GM19238 (cell line): Measurements from ENCODE around the gene PGK1.
"Not testable (repeated sequence)": the region's sequence is repeated elsewhere in the genome, so short reads cannot be mapped to it uniquely, and the experiment has no call there.

Source experiments
- DNase-seq: peaks from one replicate; pipeline ENCODE4 v3.0.0; 2011; ENCODE audit warnings: low spot score; ENCODE audit not compliant: insufficient read length

PGK1 gene

DNA sequence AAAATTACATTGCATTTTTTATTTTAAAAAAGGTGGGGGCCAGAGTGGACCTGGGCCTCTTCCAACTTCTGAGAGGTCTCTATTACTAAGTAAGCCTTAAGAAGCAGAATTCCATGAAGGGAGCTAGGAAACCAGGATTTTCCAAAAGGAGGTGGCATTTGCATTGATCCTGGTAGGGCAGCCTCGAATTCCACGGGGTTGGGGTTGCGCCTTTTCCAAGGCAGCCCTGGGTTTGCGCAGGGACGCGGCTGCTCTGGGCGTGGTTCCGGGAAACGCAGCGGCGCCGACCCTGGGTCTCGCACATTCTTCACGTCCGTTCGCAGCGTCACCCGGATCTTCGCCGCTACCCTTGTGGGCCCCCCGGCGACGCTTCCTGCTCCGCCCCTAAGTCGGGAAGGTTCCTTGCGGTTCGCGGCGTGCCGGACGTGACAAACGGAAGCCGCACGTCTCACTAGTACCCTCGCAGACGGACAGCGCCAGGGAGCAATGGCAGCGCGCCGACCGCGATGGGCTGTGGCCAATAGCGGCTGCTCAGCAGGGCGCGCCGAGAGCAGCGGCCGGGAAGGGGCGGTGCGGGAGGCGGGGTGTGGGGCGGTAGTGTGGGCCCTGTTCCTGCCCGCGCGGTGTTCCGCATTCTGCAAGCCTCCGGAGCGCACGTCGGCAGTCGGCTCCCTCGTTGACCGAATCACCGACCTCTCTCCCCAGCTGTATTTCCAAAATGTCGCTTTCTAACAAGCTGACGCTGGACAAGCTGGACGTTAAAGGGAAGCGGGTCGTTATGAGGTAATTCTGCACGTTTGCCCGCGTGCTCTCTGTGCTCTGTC lies at the start of gene PGK1:
Gene PGK1 (plus strand): TSS at position 626 of the 824 bp plus-strand sequence. CDS start 93 bp downstream, at position 719.
- peak; percentile 75 for DNase-seq

GRCh38 chrX:78063687-78064086 lies 40.4 kb upstream of the PGK1 start:
- no peak for DNase-seq

DNA sequence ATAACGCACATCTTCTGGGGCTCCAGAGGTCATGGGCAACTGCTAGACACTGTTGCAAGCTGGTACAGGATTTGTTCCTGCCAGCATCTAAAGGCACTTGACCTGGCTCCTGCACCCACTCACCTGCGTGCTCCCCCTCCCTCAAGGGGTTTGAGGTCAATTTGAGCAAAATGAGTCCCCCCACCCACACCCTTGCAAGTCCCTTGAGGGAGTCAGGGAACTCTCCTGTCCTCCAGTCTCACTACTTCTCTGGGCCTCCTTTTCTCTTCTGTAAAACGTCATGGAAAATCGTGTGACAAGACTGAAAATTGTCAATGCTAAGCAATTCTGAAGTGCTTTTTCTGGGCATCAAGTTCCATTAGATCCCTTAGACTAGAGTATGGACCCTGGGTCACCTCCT lies 39.9 kb upstream of the PGK1 start:
- no peak for DNase-seq

- DNase-seq = not testable (repeated sequence)
Measured at GRCh38 chrX:78064698-78065601, 39.1 kb upstream of the PGK1 start.

GRCh38 chrX:78066110-78066509 lies 37.9 kb upstream of the PGK1 start:
- no peak for DNase-seq

DNA sequence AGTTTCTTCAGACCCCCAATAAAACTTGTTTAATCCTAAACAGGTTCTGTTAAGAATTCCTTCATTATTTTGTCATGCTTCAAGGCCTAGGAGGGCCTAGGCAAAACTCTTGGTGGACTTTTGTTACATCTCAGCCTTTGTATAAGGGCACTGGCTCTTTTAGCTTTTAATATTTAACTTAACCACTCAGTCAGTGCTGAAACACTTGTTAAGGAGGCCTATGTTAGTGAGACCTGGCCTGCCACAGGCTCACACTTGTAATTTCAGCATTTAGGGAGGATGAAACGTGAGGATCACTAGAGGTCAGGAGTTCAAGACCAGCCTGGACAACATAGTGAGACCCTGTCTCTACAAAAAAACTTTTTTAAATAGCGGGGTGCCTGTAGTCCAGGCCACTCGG lies 32.7 kb upstream of the PGK1 start:
- no peak for DNase-seq

- not testable (repeated sequence) for DNase-seq
Measured at GRCh38 chrX:78073147-78074077, 30.6 kb upstream of the PGK1 start.

GRCh38 chrX:78074088-78074487 lies 30.0 kb upstream of the PGK1 start:
- DNase-seq = no peak

DNA sequence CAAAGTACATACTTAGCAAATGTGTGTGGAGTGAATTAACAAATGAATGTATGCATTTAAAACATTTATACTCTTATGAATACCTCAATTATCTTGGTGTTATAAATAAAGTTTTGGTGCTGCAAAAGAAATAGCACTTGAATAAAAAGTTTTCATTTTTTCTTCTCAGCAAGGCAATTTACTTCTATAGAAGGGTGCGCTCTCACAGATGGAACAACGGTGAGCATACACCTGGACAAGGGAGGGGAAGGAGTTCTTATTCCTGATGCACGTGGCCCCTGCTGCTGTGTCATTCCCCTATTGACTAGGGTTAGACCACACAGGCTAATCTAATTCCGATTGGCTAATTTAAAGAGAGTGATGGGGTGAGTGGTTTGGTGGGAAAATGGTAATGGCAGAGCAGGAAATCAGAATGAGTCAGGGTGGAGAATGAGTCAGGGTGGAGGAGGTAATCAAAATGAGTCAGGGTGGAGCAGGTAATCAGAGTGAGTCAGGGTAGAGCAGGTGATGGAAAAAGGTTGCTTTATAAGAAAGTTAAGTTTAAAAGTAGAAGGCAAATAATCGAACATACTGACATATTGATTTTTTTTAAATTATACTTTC lies 28.2 kb upstream of the PGK1 start:
- no peak for DNase-seq

- not testable (repeated sequence) for DNase-seq
Measured at GRCh38 chrX:78081413-78081812, 22.6 kb upstream of the PGK1 start.

GRCh38 chrX:78092296-78092695 lies 11.8 kb upstream of the PGK1 start:
- DNase-seq = no peak

DNA sequence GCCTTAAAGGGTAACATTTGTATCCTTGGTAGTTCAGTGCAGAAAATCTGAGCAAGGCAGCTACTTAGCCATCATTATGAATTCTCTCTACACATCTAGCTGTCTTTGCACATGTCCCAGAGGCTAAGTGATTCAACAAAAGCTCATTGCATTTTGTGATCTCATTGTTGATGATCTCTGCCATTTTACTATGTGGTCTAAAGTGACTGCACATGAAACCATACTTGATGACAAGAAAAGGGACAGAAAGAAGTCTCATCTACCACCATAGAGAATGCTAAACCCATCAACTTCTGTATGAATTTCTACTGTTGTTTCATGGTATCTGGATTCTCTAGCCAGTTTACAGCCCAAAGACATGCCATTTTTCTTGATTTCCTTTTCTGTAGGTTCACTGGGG lies 5.9 kb upstream of the PGK1 start:
- no peak for DNase-seq

DNA sequence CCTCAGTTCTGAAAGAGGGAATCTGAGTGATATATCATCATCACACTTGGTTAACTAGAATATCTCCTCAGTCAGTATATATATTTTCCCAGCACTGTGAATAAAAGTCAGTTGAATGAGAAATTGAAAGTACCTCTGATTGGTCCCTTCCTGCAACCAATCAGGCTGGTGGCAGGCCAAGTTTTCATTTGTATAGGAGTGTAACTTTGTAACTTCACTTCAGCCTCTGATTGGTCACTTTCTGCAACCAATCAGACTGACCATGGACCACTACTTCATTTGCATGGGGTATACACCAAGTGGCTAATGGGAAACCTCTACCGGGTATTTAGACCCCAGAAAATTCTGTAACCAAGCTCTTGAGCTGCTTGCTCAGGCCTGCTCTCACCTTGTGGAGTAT lies 2.0 kb upstream of the PGK1 start:
- DNase-seq = no peak

GRCh38 chrX:78103001-78103622 lies 936 bp upstream of the PGK1 start:
- no peak for DNase-seq

DNA sequence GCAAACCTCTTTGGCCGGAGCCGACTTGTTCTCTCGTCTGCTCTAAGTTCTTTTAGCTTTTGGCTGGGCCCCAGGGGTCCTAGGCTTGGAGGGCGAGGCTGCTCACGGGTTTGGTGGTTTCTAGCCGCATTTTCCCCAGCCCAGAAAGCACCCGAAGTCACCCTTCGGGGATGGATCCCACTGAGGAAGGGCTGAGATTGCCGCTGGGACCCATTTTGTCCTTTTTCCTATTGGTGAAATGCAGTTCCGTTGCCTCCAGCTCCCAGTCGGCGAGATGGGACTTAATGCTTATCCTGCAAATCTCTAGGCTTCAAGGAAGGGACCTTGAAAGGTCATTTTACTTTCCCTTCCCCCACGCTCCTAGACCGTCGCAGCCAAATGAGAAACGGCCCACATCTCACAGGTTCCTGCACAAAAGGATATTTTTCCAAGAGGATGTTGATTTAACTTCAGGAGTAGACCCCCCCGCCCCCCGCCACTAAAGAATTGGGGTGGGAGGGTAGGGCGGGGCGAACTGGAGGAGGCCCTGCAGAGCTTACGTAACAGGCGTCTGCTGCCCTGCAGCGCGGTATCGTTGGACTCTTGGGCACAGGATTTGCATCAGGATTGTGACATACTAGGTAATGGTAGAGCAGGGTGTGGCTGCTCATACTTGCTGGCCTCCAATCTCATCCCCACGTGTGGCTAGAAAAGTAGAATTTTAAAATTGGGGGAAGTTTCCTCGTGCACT lies 564 bp downstream of the PGK1 start:
- no peak for DNase-seq

GRCh38 chrX:78105944-78106650 lies 2.0 kb downstream of the PGK1 start:
- DNase-seq = no peak

DNA sequence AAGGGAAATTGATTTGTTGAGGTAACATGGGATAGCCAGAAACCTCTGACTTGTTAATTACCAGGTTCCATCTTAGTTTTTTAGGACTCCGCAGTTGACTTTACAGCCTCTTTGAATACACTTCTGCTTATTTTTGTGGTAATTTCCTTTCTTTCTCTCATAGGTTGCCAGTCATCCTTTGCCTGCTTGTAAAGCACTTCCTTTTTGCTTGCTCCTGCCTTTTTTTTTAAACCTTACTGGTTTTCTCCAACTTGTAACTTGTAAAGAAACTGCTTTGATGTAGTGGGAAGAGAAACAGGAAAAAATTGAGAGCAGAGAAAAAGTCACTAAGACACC lies 2.6 kb downstream of the PGK1 start:
- no peak for DNase-seq

DNA sequence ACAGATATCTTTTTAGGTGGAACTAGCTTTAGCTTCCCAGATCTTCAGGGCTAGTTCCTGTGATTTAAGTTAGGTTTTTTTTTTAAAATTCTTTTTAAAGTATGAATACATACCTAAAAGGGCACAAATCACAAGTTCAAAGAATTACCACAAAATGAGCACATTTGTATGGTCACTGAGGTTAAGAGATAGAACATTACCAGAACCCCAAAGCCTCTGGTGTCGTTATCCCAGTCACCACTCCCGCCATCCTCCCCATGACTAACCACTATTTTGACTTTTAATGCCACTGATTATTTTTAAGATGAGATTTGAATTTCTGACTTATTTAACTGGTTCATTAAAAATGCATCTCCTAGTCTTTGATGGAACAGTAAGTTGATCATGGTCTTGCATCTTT lies 5.4 kb downstream of the PGK1 start:
- no peak for DNase-seq
